ENCODE data around the gene PGBD5. TPM values are rescaled to one million over a fixed set of nuclear protein-coding genes. Genes with fewer than 3 reads are reported as not detected.

Gene PGBD5
- total RNA-seq, 6 experiments from 2014 or later, result 0.05 TPM; not detected in 5

GRCh38 chr1:230394741-230395140, 31.4 kb downstream of the PGBD5 start:
- H3K4me3 Mint-ChIP-seq, result no peak overlapping the region
- H3K36me3 Mint-ChIP-seq (ENCODE audit: low read depth), result no peaks in the 10 kb centered on the region; the same call in 1 of the 2 replicates
- TF ChIP-seq CTCF (IDR thresholded peaks at IDR 0.05), result no peak
- DNase-seq, result no peak
- peaks cover 34% of the 10 kb centered on the region for H3K9me3 Mint-ChIP-seq
- no peaks in the 10 kb centered on the region for H3K27me3 Mint-ChIP-seq (ENCODE audit: insufficient read depth)
- no peak overlapping the region for H3K27ac Mint-ChIP-seq
- no peaks in the 10 kb centered on the region for H3K4me1 Mint-ChIP-seq (ENCODE audit: low read depth)

- no peaks in the 10 kb centered on the region for H3K36me3 Mint-ChIP-seq (ENCODE audit: low read depth)
- H3K4me1 Mint-ChIP-seq (ENCODE audit: low read depth), result no peaks in the 10 kb centered on the region
- H3K4me3 Mint-ChIP-seq, result no peak overlapping the region
- no peak overlapping the region for H3K27ac Mint-ChIP-seq
- DNase-seq, result no peak
- H3K27me3 Mint-ChIP-seq (ENCODE audit: insufficient read depth), result no peaks in the 10 kb centered on the region
- H3K9me3 Mint-ChIP-seq, result peaks cover 35% of the 10 kb centered on the region
- no peak for TF ChIP-seq CTCF (IDR thresholded peaks at IDR 0.05)
Observed at GRCh38 chr1:230394134-230394533, 32.0 kb downstream of the PGBD5 start.

GRCh38 chr1:230393722-230394121, 32.4 kb downstream of the PGBD5 start:
- peaks cover 35% of the 10 kb centered on the region for H3K9me3 Mint-ChIP-seq

GRCh38 chr1:230392920-230393521, 33.1 kb downstream of the PGBD5 start:
- H3K4me3 Mint-ChIP-seq, result no peak overlapping the region
- no peak overlapping the region for H3K27ac Mint-ChIP-seq
- no peak for DNase-seq
- TF ChIP-seq CTCF (IDR thresholded peaks at IDR 0.05), result no peak
- peaks cover 28% of the 10 kb centered on the region for H3K9me3 Mint-ChIP-seq
- H3K4me1 Mint-ChIP-seq (ENCODE audit: low read depth), result no peaks in the 10 kb centered on the region
- H3K27me3 Mint-ChIP-seq (ENCODE audit: insufficient read depth), result no peaks in the 10 kb centered on the region
- no peaks in the 10 kb centered on the region for H3K36me3 Mint-ChIP-seq (ENCODE audit: low read depth)

More at GRCh38 chr1:230393722-230394121, 32.4 kb downstream of the PGBD5 start:
- Mint-ChIP-seq H3K27ac (no peak overlapping the region), H3K4me1 (ENCODE audit: low read depth) (no peaks in the 10 kb centered on the region), H3K4me3 (no peak overlapping the region), H3K36me3 (ENCODE audit: low read depth) (no peaks in the 10 kb centered on the region), H3K27me3 (ENCODE audit: insufficient read depth) (no peaks in the 10 kb centered on the region)
- TF ChIP-seq CTCF (IDR thresholded peaks at IDR 0.05), result no peak
- DNase-seq, result no peak

- H3K4me3 Mint-ChIP-seq, result no peak overlapping the region
- no peaks in the 10 kb centered on the region for H3K27me3 Mint-ChIP-seq (ENCODE audit: insufficient read depth)
- H3K27ac Mint-ChIP-seq, result no peak overlapping the region
- H3K36me3 Mint-ChIP-seq (ENCODE audit: low read depth), result no peaks in the 10 kb centered on the region
- peaks cover 32% of the 10 kb centered on the region for H3K9me3 Mint-ChIP-seq
- no peak for DNase-seq
- H3K4me1 Mint-ChIP-seq (ENCODE audit: low read depth), result no peaks in the 10 kb centered on the region
- TF ChIP-seq CTCF (IDR thresholded peaks at IDR 0.05), result no peak
Observed at GRCh38 chr1:230392536-230392909, 33.6 kb downstream of the PGBD5 start.
